Heart right ventricle (tissue), 16 donors: ENCODE results near the gene VANGL2. TPM values are rescaled to one million over a fixed set of nuclear protein-coding genes. Genes with fewer than 3 reads are reported as not detected.
A peak's percentile ranks its signal among the peaks of the same experiment; 100 is the strongest.

Source experiments
- ATAC-seq, 8 donors: fragments of 200-7000 bp; cut with Tn5 transposase; one replicate each; pipeline ENCODE4 v1.9.1; 2020; ENCODE audit warnings: mild to moderate bottlenecking in 8 of 8, moderate library complexity in 8 of 8, moderate number of reproducible peaks in 1 of 8
- DNase-seq, 2 donors: peaks; one replicate each; pipeline ENCODE4 v3.0.0-alpha.2; 2020
- H3K27ac ChIP-seq, 10 donors: fragments of 200-600 bp; sonication (generic) in 2 of 10; one replicate each; pipeline versions ENCODE4 v1.5.0 to v1.8.0; 2020 to 2022; ENCODE audit warnings: mild to moderate bottlenecking in 3 of 10
- H3K27me3 ChIP-seq, 7 donors: fragments of 200-600 bp; one replicate each; pipeline ENCODE4 v1.8.0; 2021 to 2022; ENCODE audit warnings: mild to moderate bottlenecking in 2 of 7
- H3K36me3 ChIP-seq, 9 donors: fragments of 200-600 bp; sonication (generic) in 1 of 9; one replicate each; pipeline versions ENCODE4 v1.5.0 to v1.8.0; 2020 to 2022; ENCODE audit warnings: mild to moderate bottlenecking in 2 of 9
- H3K4me1 ChIP-seq, 9 donors: fragments of 200-600 bp; sonication (generic) in 1 of 9; one replicate each; pipeline versions ENCODE4 v1.5.0 to v1.8.0; 2020 to 2022; ENCODE audit warnings: mild to moderate bottlenecking in 4 of 9
- H3K4me3 ChIP-seq, 10 donors: fragments of 200-600 bp; sonication (generic) in 2 of 10; one replicate each; pipeline versions ENCODE4 v1.5.0 to v1.8.0; 2020 to 2022; ENCODE audit warnings: mild to moderate bottlenecking in 7 of 10, moderate library complexity in 2 of 10
- H3K9me3 ChIP-seq, 11 donors: fragments of 200-600 bp in 10 of 11; sonication (generic) in 2 of 11; one replicate each; pipeline versions ENCODE4 v1.5.0 to v1.8.0; 2013 to 2022; ENCODE audit warnings: mild to moderate bottlenecking in 2 of 11, control low read depth in 1 of 11, moderate library complexity in 1 of 11
- WGBS, 2 donors: extraction: QIAGEN DNeasy Blood & Tissue Kit; methylation state at CpG; one replicate each; pipeline ENCODE4 v1.1.7; 2013; ENCODE audit warnings: inconsistent platforms in 1 of 2; 5-methylcytosine and 5-hydroxymethylcytosine counted together
- intact Hi-C, 10 donors: fragments of 100-400 bp; cut with DNase I; formaldehyde crosslinking; loops; one replicate each; pipeline versions ENCODE4 v1.11.1 to v1.14.2; 2022
- polyA plus RNA-seq, 2 donors: library from polyadenylated mRNA; stranded (reverse); fragments of 200-250 nt; gene quantifications; one replicate each; pipeline ENCODE4 v1.2.3, GENCODE V29; 2013
- total RNA-seq, 10 donors: library from RNA; stranded (reverse); fragmentation: NEBNext Ultra II Directional in 3 of 10; extraction: Animal tissue kit (Norgen Biotek cat#: 25700) in 3 of 10; gene quantifications; one replicate each; pipeline versions ENCODE4 v1.2.1 to v1.2.4, GENCODE V29; 2021 to 2023
- TF ChIP-seq, protein P1 (sequence below), 9 donors: fragments of 200-600 bp; sonication (generic) in 2 of 9; IDR thresholded peaks; one replicate each; pipeline versions ENCODE4 v1.5.0 to v1.8.0; 2021 to 2022; ENCODE audit warnings: antibody characterized with exemption in 9 of 9, mild to moderate bottlenecking in 5 of 9, moderate library complexity in 1 of 9
- donor health status: Arrhythmogenic right ventricular cardiomyopathy.
- donor health status: ischemic (EF 13 %, LVEDD 7.1; RV severe dilation, severe dysfunction).
- donor health status: healthy with polysubstance abuse.
- donor health status: DM: no; HTN: yes; CAD: no.
- donor health status: DM: no; HTN: no; CAD: no.
- donor health status: ischemic (EF 25% LVEDD 6.9; RV normal size, moderate dysfunction).
- donor health status: ischemic (EF 25% LVEDD 5.7; RV mildly dilated, moderate dysfunction).
- donor health status: healthy.
- donor health status: DM: yes; HTN: yes; CAD: no.
- donor health status: Ischemic cardiomyopathy.
- donor health status: ischemic (EF 35%, LVEDD 5.7; RV mildly dilated, moderate dysfunction).
- donor health status: nonischemic (EF 11% LVEDD 7.7; RV severe dilation, severe dysfunction).
- donor health status: DM: yes; HTN: yes; CAD: no.
- donor health status: PGD.
- donor health status: ischemic (EF 29% LVEDD 5.4; RV normal size, mild dysfunction).
- donor health status: nonischemic (EF 23%, LVEDD 6.1; RV moderate dilation, normal function).

VANGL2 gene
- total and polyA plus RNA-seq, 12 donors = 0.68 to 4.1 (median 1.9) TPM

- intact Hi-C loops = no loop called here
- no peak overlapping the region for H3K4me3 ChIP-seq
- no peak for ATAC-seq
- H3K27ac ChIP-seq = no peak overlapping the region
- TF ChIP-seq, protein P1, sequence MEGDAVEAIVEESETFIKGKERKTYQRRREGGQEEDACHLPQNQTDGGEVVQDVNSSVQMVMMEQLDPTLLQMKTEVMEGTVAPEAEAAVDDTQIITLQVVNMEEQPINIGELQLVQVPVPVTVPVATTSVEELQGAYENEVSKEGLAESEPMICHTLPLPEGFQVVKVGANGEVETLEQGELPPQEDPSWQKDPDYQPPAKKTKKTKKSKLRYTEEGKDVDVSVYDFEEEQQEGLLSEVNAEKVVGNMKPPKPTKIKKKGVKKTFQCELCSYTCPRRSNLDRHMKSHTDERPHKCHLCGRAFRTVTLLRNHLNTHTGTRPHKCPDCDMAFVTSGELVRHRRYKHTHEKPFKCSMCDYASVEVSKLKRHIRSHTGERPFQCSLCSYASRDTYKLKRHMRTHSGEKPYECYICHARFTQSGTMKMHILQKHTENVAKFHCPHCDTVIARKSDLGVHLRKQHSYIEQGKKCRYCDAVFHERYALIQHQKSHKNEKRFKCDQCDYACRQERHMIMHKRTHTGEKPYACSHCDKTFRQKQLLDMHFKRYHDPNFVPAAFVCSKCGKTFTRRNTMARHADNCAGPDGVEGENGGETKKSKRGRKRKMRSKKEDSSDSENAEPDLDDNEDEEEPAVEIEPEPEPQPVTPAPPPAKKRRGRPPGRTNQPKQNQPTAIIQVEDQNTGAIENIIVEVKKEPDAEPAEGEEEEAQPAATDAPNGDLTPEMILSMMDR (IDR thresholded peaks at IDR 0.05) = no peak
- WGBS, 2 donors = 96 to 98% methylated on average over 2 of the region's 2 CpGs
- peaks cover 0 to 9% (median 0%) of the 10 kb centered on the region in 9 donors for H3K36me3 ChIP-seq
- H3K9me3 ChIP-seq = no peaks in the 10 kb centered on the region
- no peak for DNase-seq
- H3K27me3 ChIP-seq = no peaks in the 10 kb centered on the region
- H3K4me1 ChIP-seq = no peaks in the 10 kb centered on the region
Measured at GRCh38 chr1:160414881-160415280, 14.5 kb downstream of the VANGL2 start.

- intact Hi-C loops = no loop called here
- 96% methylated on average over 29 of the region's 29 CpGs for WGBS, 2 donors
- Histone ChIP-seq H3K4me1 (no peaks in the 10 kb centered on the region), H3K36me3 (peaks cover 0 to 9% (median 0%) of the 10 kb centered on the region in 9 donors), H3K4me3 (no peak overlapping the region), H3K27ac (no peak overlapping the region), H3K9me3 (no peaks in the 10 kb centered on the region), H3K27me3 (no peaks in the 10 kb centered on the region)
- no peak for ATAC-seq
- no peak for DNase-seq
- TF ChIP-seq, protein P1 (IDR thresholded peaks at IDR 0.05) = no peak
Measured at GRCh38 chr1:160415696-160416290, 15.4 kb downstream of the VANGL2 start.

DNA sequence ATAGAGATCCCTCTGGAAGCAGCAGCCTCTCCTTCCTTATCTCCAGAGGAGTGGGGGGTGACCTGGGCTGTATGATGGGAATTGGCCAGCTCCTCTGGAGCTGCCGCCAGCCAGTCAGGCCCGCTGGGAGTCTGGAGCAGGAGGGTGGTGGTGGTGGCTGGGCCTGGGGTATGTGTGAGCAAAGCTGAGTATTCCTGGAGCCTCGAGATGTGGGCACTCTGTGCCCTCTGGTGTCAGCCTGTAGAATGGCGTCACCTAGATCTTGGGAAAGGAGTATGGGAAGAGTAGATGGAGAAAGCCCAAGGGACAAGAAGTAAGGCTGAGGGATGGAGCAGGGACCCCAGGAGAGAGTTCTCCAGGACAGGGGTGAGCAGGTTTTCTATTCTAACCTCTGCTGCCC, 16.0 kb downstream of the VANGL2 start:
- H3K4me3 ChIP-seq = no peak overlapping the region
- no peak overlapping the region for H3K27ac ChIP-seq
- H3K9me3 ChIP-seq = no peaks in the 10 kb centered on the region
- DNase-seq (no peak), ATAC-seq (peak in 4 of 8 donors; percentile 29 to 56 (median 45))
- peaks cover 0 to 14% (median 0%) of the 10 kb centered on the region in 9 donors for H3K36me3 ChIP-seq
- H3K27me3 ChIP-seq = no peaks in the 10 kb centered on the region
- intact Hi-C loops = no loop called here
- 58 to 78% methylated on average over 4 of the region's 4 CpGs for WGBS, 2 donors
- no peaks in the 10 kb centered on the region for H3K4me1 ChIP-seq
- TF ChIP-seq, protein P1 (IDR thresholded peaks at IDR 0.05) = peak in 6 of 9 donors; percentile 17 to 39 (median 25)

- Histone ChIP-seq H3K27ac (no peak overlapping the region), H3K4me1 (no peaks in the 10 kb centered on the region), H3K36me3 (peaks cover 0 to 22% (median 0%) of the 10 kb centered on the region in 9 donors), H3K4me3 (no peak overlapping the region), H3K27me3 (no peaks in the 10 kb centered on the region), H3K9me3 (no peaks in the 10 kb centered on the region)
- ATAC-seq = peak in 1 of 8 donors; percentile 18
- intact Hi-C loops = no loop called here
- DNase-seq = no peak
- TF ChIP-seq, protein P1 (IDR thresholded peaks at IDR 0.05) = no peak
- WGBS, 2 donors = 82 to 84% methylated on average over 6 of the region's 6 CpGs
Measured at GRCh38 chr1:160418483-160418882, 18.1 kb downstream of the VANGL2 start.
